NCI-H446 (cell line): ENCODE results near the gene NDRG2.
"Not testable (repeated sequence)": the region's sequence is repeated elsewhere in the genome, so short reads cannot be mapped to it uniquely, and the experiment has no call there.

Source experiments
- DNase-seq, 2 experiments: peaks; one replicate each; lab custom pipeline; 2025; lab: John Stamatoyannopoulos, UW

Gene NDRG2

DNA sequence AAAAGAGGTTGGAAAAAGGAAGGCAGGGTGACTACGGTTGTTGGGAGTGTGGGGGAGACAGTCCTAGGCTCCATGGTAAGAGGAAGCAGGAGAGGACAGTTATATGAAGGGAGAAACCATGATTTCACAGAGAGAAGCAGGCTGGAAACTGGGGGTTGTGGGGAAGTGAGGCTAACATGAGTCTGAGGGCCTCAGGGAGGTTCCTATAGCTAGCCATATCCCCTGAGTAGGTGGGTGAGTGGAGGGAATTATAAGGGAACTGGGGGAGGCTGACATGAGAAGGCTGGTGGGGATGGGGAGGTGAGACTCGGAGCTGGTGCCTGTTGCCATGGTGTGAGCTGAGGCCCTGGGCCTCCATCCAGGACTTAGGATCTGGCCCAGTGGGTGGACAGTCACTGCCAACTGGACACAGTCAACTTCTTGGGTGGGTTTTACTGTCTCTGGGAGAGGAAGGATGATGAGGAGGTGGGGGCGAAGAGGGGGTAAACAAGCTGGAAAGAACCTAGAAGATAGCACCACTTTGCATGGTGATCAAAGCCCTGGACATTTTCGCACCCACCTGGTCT is 8.4 kb upstream of the NDRG2 start:
- no peak for DNase-seq

DNA sequence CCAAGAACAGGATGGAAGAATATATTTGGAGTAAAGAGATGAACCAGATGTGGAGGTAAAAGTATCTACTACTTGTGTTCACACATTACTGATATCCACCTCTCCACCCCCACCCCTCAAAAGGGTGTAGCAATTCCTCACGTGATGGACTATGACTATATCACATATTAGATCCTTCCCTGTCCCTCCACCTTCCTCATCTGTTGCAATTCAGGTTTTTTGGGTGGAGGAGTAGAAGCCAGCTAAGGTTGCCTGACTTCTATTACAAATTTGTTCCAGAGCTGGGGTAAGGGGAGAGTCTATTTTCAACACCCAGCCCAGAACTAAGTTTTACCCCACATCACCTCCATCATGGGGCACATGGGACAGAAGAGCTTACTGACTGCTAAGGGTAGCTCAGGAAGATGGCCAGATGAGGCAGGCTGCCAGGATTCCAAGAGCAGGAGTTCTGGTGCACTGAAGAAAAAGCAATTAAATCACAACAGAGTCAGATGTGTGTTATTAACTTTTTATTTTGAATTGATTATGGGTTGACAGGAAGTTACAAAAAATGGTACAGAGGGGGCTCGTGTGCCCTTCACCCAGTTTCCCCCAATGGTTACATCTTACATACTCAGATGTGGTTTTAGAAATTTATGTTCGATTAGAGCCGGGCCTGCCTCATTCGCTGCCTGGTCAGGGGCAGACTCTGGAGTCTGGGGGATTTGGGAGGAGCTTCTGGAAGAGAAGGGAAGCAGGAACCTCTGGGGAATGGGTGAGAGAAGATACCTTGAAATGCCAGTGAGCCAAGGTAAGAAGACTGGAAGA is 7.7 kb upstream of the NDRG2 start:
- DNase-seq, result no peak

DNA sequence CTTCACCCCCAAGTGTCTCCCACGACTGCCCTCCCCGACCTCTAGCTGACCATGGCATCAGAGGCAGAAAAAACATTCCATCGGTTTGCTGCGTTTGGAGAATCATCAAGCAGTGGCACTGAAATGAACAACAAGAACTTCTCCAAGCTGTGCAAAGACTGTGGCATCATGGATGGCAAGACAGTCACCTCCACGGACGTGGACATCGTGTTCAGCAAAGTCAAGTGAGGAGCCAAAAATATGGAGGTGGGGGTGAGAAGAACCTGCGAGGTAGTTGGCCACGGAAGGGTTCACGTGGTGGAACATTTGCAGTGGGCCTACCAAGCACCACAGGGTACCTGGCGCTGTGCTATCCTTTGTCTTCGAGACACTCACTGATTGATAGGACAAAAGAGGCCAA is 5.7 kb upstream of the NDRG2 start:
- no peak for DNase-seq

DNA sequence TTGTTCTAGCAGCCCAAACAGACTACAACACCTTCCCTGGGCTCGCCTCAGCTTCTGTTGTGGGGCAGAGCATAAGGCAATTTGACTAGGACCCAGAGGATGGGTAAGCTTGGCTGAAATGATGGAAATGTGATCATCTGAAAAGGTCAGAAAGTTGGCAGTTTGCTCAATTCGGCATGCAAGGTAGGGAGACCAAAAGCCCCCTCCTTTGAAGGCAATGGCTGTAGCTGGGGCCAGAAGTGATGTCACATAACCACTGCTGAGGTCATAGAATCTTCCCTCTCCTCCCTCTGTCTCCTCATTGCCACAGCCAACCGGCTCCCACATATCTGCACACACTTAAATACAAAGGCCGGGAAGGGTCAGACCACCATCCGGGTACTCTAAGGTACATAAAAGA is 5.1 kb upstream of the NDRG2 start, which contains the start of gene TPPP2:
Gene TPPP2, plus strand, starts transcription at position 301 of the 400 bp plus-strand sequence. CDS start 365 bp downstream, outside the sequence.
- no peak for DNase-seq

DNA sequence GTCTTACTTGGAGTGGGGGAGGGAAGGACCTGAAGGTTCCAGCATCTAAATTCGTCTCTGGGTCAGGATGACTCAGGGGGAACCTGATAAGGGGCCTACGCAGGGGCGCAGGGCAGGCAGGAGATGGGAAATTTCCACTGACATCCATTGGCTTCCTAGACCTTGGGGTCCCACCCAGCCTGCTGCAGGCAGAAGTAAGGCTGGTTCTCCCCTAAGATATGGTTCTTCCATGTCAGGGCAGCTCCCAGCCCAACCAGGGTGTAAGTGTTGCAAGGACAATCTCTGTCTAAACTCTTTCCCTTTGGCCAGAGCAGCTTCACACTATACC is 2.1 kb upstream of the NDRG2 start:
- DNase-seq, result no peak

DNA sequence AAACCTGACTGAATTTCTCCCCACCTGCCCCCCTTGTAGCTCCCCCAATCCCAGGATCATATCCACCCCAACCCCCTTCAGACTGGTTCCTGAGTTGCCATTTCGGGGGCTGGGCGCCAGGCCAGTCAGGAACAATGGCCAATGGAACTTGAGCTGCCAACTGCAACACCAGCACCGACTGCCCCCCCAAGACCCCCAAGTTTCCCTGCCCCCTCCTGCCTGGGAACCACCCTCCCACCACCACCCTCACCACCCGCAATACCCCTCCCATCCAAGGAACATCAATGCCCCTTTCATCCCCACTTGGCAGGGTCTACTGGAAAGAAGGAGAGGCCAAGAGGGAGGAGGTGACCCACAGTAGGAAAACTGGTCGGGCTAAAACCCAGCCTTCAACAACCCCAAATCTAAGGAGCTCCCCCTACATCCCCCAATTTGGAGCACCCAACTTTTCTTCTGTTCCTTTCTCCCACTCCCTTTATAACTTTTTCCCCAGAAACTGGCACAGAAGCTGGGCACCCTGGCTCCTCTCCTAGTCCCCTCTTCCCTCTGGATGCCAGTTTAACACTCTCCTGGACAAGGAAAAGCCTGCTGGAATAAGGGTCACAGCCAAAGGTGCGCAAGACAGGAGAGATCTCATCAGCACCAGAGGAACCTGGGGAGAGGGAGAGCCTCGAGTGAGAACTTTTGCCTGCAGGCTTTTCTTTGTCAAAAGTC is 1.6 kb upstream of the NDRG2 start:
- no peak for DNase-seq

DNA sequence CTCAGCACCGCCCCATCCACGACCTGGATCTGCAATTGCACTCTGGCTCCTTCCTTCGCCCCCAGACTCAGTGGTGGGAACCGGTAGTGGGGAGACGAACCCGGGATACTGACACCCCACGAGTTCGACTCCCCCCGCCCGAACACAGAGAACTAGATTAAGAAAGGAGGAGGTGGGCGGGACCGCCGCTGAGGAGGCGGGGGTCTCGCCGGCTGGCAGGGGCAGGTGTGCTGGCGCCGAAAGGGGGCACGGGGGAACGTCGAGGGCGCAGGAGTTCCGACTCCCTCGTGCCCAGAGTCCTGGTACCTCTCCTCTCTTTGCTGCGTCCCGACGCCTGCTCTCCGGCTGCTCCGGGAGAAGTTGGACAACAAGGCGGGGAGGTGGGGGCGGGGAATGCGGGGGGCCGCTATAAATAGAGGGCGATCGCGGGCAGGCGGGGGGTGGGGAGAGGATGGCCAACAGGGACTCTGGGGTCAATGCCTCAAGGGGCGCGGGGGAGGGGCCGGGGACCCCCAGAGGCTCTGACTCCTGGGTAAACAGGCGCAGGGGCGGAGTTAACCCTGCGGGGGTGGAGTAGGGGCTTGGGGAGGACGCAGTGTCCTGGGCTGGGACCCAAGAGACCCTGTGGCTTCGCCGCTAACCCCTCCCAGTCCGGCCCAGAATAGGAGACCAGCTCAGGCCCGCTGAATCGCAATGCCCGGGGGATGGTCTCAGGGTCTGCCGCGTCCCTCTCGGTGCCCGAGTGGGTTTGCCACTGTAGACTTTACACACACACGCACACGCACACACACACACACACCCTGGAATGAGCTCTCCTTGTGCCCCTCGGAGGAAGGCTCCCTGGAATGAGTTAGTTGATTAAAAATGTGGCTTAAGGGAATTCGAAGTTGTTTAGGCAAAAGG is 761 bp upstream of the NDRG2 start:
- no peak for DNase-seq

DNA sequence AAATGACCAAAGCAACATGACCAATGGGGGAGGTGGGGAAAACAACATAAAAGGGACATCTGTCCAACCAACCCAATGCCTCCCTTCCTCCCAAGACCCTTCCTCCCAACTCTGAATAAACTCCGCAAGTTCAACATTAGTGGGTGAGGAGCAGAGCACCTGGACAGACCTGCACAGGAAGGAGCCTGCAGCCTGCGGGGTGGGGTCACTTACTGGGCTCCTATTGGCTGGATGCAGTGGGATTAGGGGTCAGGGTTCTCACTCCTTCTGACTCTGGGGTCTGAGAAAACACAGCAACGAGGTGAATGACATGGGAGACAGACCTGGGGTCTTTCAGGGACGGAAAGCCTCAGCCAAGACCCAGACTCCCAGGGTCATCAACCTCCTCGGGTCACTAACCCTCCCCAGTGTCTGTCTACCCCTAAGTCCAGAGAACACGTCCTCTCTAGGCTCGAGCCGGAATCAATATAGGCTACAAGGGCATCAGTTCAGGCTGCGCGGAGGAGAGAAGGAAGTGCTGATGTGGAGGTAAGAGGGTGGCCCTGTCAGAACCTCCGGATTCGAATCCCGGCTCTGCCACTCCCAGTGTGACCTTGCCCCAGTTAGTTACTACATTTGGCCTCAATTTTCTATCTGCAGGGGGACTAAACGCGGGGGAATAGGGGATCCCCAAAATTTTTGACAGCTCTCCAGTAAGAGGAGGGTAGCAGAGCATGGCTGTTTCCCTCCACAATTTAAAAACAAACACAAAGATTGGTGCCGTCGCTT is 860 bp downstream of the NDRG2 start:
- DNase-seq, result no peak

DNA sequence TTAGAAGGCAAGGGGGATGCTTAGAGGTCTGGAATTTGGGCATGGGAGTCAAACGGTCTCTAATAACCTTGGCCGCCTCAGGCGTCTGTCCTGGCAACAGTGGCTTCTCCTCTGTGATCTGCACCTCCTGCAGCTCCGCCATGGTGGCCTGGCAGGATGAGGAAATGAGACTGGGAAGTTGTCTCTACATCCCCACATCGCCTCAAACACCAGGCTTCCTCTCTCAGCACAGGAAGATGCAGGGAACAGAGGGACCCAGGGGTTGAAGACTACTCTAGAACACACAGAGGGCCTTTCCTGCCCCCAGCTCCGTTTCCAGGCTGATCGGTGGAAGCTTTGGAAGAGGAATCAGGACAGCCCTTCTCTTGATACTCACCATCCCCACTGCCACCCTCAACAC is 1.7 kb downstream of the NDRG2 start:
- DNase-seq, result no peak

DNA sequence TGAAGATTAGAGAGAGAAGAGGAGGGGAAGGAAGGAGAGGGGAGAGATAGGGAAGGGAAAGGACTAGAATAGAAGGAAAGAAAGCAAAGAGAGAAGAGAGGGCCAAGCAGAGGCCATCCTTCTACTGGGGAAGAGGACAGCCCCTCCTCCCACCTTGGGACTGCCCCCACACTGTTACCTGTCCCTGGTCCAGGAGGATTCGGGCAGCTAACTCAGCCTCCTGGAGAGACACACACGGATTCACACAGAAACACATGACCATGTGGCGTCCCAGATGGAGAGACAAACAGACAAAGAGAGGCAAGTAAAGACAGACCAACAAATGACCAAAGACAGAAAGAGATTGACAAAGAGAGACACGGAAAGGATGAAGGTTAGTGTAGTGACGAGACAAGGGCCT is 2.2 kb downstream of the NDRG2 start:
- DNase-seq, result no peak

DNA sequence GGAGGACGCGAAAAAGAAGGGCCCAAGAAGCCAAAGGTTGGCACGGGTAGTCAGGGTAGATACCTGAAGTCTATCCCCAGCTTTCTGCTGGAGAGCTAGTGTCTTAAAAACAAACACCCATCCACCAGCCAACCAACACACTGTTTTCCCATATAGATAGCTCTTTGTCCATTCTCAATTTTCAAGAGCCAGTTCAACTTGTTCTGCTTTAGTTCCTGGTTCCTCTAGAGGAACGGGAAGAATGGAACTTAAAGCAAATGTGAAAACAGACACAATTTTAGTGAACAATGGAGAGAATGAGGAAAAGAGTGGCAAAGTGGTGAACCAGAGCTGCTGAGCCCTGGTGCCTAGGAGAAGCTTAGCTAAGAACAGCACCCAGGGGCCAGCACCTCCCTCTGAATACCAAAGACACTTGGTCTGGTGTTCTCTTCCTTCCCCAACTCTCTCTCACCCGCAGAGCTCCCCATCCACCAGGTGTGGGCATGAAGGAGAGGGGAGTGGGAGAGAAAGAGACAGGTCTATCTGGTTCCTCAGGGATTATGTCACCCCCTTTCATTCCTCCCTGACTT is 3.8 kb downstream of the NDRG2 start:
- DNase-seq, result no peak

DNA sequence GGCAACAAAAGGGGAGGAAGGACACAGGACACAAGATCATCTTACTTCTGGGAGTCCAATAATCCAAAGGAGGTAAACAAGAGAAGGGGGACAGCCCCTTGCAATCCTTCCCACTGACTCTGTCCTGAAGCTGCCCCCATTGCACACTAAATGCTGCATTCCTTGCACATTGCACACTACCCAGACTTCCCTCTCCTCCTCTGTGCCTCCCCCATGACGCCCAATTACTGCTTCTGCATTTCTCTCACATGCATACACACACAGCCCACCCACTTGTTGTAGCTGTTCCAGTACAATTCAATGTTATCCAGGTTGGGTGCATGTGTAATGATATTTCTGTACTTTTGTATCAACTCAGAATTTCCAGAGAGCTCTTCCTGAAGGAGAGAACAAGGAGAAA is 5.5 kb downstream of the NDRG2 start:
- DNase-seq, result no peak

DNA sequence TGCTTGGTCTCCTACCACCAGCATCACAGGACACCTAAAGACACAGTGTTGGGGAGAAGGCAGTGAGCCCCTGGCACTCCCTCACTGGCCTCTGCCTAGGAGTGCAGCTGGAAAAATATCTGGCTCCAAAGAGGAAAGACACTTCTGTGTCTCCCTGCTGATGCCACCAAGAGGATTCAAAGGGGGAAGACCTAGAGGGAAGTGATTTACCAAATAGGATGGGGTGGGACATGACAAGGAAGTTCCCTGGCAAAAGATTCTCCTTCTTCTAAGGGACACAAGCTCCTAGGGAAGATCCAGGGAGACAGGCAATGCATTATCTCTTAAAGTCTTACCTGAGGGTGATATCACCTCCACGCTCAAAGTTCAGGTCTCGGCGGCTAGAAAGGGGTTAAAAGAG is 6.1 kb downstream of the NDRG2 start:
- DNase-seq, result no peak

DNA sequence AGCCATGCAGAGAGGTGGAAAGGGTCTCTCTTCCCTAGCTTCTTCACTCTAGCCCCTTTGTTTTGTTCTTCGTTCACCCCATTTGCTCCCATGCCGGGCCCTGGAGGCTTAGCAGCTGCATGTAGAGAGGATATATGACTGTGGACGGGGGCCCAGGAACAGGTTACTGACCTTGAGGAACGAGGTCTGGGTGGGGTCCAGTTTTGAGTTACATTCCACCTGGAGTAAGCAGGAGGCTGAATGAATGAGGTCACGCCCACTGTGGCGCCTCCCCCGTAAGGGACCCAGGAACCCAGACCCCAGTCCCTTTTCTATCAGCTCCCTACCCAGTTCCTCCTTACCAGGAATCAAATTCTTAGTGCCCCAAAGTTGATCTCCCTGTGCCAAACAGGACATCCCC is 6.6 kb downstream of the NDRG2 start:
- DNase-seq, result no peak

DNA sequence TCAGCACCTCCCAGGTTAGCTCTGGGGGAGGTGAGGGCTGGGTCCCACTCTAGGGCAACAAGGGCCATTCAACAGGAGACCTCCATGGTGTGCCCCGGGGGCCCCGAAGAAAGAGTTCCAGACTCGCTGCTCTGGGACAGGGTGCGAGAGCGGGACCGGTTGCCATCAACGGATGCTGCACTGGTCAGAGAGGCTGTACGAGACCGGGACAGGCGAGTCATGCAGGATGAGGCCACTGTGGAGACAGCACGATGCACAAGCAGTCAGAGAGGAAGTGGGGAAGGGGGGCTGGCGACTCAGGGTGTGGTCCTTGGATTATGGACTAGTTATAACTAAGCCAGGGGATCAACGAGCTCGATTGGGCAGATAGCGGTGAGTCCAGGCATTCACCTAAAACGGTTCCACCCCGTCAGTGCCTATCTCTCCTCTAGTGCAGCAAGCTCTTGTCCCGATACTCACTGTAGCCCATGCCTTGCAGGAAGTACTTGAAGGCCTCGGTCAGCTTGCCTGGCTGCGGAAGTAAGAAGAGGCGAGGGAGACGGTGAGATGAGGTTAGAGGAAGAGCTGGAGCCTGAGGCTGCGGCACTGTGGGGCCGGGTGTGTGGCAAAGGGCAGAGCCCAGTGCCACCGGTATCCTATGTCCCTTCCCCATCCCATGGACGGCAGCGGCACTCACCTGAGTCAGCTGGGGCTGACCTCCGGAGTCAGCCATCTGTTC is 7.2 kb downstream of the NDRG2 start:
- no peak for DNase-seq

DNA sequence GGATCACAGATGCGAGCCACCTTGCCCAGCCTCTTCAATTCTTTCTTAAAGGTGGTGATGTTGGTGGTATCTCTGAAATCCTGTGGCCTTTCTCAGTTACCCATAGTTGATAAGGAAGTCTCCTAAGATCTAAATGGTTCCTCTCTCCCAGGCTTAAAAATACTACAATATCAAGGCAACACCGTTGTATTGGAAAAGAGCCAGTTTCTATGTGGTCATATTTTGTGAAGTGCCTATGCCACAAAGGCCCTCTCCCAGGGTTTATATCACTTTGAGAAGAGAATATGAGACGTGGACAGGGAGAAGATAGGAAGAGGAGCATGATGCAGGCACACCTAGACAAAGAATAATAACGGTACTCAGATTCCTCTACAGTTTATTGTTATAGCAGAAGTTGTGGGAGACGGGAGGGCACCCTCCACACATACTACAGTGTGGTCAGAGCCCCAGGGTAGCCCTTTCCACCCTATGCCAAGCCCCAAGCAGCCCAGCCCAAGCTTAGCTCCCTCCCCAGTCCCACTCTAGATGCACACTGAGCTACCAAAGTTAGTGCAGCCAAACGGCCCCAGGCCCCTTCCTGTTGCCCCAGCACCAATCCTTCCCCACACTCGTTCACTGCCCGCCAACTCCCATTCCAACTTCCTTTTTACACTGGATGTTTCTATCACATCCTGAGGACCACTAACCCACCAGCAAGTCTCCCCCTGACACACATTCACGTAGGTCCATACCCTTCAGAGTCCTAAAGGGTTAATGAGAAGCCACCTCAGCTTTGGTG is 8.3 kb downstream of the NDRG2 start:
- DNase-seq, result no peak

DNA sequence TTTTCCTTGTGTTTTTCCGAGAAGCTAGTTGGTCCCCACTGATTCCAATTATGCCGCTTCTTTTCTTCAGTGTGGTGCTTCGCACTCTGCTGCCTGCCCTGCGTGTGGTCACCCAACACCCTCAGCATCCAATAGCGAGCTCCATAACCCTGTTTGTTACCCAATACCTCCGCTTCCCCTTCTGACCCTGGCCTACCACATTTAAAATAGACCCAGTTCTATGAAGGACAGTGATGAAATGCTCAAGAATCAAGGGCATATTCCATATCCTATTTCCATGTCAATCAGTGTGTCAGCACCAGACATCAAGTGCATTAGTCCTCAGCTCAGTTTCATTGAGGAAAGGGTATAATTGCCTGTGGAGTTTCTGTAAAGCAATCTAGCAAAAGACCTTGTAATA is 9.5 kb downstream of the NDRG2 start:
- DNase-seq, result no peak

DNA sequence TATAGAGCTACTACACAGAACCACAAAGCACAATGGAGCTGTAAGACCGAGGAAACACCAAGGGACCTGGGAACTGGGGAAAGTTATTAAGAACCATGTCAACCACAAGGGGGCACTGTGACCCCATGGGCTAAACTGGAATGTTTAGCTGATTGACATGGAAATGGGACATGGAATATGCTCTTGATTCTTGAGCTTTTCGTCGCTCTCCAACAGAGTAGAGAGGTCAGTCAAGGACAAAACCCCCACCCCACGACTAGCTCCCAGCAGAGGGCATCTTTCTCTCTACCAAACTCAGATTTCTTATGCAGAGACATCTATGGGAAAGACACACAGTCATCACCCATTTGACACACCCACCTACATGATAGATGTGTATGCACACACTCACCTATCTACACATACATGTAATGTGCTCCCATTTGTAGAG is 10.1 kb downstream of the NDRG2 start:
- peak; percentile 80 to 90 for DNase-seq

DNA sequence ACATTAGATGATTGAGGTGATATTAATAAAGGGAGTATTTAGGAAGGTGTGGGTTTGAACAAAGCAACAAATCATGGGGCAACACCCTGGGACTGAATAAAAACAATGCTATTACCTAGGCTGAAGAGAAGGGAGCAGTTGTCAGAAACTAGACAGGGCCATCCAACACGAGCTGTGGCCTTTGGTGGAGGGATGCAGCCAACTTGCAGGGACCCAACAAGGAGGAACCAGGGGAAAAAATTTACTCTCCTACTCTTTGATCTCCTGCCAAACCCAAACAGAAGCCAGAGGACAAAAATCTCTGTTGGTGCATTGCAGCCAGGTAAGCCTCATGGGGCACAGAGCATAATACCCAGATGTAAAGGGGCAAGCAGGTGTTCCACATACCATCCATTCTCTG is 13.7 kb downstream of the NDRG2 start:
- no peak for DNase-seq

DNA sequence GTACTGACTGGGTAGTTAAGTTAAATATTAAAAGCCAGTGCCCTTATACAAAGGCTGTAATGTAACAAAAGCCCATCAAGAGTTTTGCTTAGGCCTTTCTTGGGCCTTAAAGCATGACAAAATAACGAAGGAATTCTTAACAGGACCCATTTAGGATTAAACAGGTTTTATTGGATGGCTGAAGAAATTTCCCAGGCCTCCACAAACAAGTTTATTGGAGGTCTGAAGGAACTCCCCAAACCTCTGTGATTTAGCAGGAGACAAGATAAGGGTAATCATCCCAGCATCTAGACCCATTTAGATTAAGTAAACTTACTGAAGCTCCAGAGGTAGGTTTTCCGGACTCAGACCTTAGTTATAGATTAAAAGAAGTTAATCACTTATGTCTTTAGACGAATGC is 15.1 kb downstream of the NDRG2 start:
- not testable (repeated sequence) for DNase-seq
